Measurements from ENCODE around the gene PDCD11.

GRCh38 chr10:103490986-103491314 lies 94.5 kb downstream of the PDCD11 start:
- TF ChIP-seq CTCF (IDR thresholded peaks at IDR 0.05; ENCODE audit: poor library complexity) (no peak), EZH2 (IDR thresholded peaks at IDR 0.05; ENCODE audit: borderline replicate concordance) (no peak)
